Skeletal muscle satellite cell (primary cell): ENCODE data around the gene PEX5L.

Experiments
- H3K27me3 ChIP-seq: 2 replicates; pipeline ENCODE4 v1.7.0; 2013; ENCODE audit warnings: low read length; ENCODE audit not compliant: control insufficient read depth, insufficient read depth
- H3K36me3 ChIP-seq: 2 replicates; pipeline ENCODE4 v1.7.0; 2013; ENCODE audit warnings: mild to moderate bottlenecking, control low read depth, low read length; ENCODE audit not compliant: insufficient read depth
- H3K4me1 ChIP-seq: 2 replicates; pipeline ENCODE4 v1.7.0; 2013; ENCODE audit warnings: low read length; ENCODE audit not compliant: control insufficient read depth, insufficient read depth
- H3K4me2 ChIP-seq: 2 replicates; pipeline ENCODE4 v1.7.0; 2013; ENCODE audit warnings: mild to moderate bottlenecking, low read length
- H3K4me3 ChIP-seq: 2 replicates; pipeline ENCODE4 v1.7.0; 2013; ENCODE audit warnings: low read length
- H3K9ac ChIP-seq: 2 replicates; pipeline ENCODE4 v1.7.0; 2013; ENCODE audit warnings: mild to moderate bottlenecking, low read depth, low read length, moderate library complexity
- H3K9me3 ChIP-seq: replicated peaks from 2 replicates; pipeline ENCODE4 v1.7.0; 2013; ENCODE audit warnings: mild to moderate bottlenecking, control low read depth, low read length

PEX5L gene

GRCh38 chr3:179969525-179969924 is 67.2 kb downstream of the PEX5L start:
- Histone ChIP-seq H3K27me3 (no peaks in the 10 kb centered on the region), H3K9me3 (no peaks in the 10 kb centered on the region), H3K4me1 (peaks cover 36% of the 10 kb centered on the region), H3K4me3 (no peak overlapping the region), H3K36me3 (no peaks in the 10 kb centered on the region), H3K9ac (no peak overlapping the region), H3K4me2 (peak overlapping the region; percentile 39)

GRCh38 chr3:179967622-179968021 is 69.1 kb downstream of the PEX5L start:
- Histone ChIP-seq H3K27me3 (no peaks in the 10 kb centered on the region), H3K4me1 (peaks cover 41% of the 10 kb centered on the region), H3K4me3 (no peak overlapping the region)

GRCh38 chr3:179964890-179965289 is 71.8 kb downstream of the PEX5L start:
- Histone ChIP-seq H3K9me3 (no peaks in the 10 kb centered on the region), H3K36me3 (no peaks in the 10 kb centered on the region), H3K9ac (no peak overlapping the region), H3K4me3 (no peak overlapping the region), H3K27me3 (no peaks in the 10 kb centered on the region), H3K4me1 (peaks cover 24% of the 10 kb centered on the region), H3K4me2 (no peak overlapping the region)

More at GRCh38 chr3:179967622-179968021, 69.1 kb downstream of the PEX5L start:
- peak overlapping the region; percentile 54 for H3K4me2 ChIP-seq
- no peaks in the 10 kb centered on the region for H3K9me3 ChIP-seq
- no peaks in the 10 kb centered on the region for H3K36me3 ChIP-seq
- H3K9ac ChIP-seq, result no peak overlapping the region

GRCh38 chr3:179962629-179963387 is 73.9 kb downstream of the PEX5L start:
- Histone ChIP-seq H3K36me3 (no peaks in the 10 kb centered on the region), H3K9me3 (no peaks in the 10 kb centered on the region), H3K9ac (no peak overlapping the region), H3K27me3 (no peaks in the 10 kb centered on the region), H3K4me2 (no peak overlapping the region), H3K4me3 (no peak overlapping the region), H3K4me1 (peaks cover 12% of the 10 kb centered on the region)

GRCh38 chr3:179961703-179962078 is 75.0 kb downstream of the PEX5L start:
- Histone ChIP-seq H3K27me3 (no peaks in the 10 kb centered on the region), H3K4me2 (no peak overlapping the region), H3K4me1 (peaks cover 4% of the 10 kb centered on the region), H3K9me3 (no peaks in the 10 kb centered on the region), H3K36me3 (no peaks in the 10 kb centered on the region), H3K9ac (no peak overlapping the region), H3K4me3 (no peak overlapping the region)

GRCh38 chr3:179961071-179961702 is 75.5 kb downstream of the PEX5L start:
- H3K9ac ChIP-seq, result no peak overlapping the region
- no peaks in the 10 kb centered on the region for H3K36me3 ChIP-seq
- no peak overlapping the region for H3K4me3 ChIP-seq
- H3K27me3 ChIP-seq, result no peaks in the 10 kb centered on the region
- H3K4me1 ChIP-seq, result peaks cover 4% of the 10 kb centered on the region
- H3K4me2 ChIP-seq, result no peak overlapping the region
- H3K9me3 ChIP-seq, result no peaks in the 10 kb centered on the region

- no peaks in the 10 kb centered on the region for H3K9me3 ChIP-seq
- H3K36me3 ChIP-seq, result no peaks in the 10 kb centered on the region
- H3K4me1 ChIP-seq, result peaks cover 4% of the 10 kb centered on the region
- H3K27me3 ChIP-seq, result no peaks in the 10 kb centered on the region
- no peak overlapping the region for H3K4me2 ChIP-seq
- no peak overlapping the region for H3K4me3 ChIP-seq
- no peak overlapping the region for H3K9ac ChIP-seq
These were observed 78.0 kb downstream of the PEX5L start for GRCh38 chr3:179958759-179959158.

- Histone ChIP-seq H3K36me3 (no peaks in the 10 kb centered on the region), H3K4me1 (peaks cover 4% of the 10 kb centered on the region), H3K27me3 (no peaks in the 10 kb centered on the region), H3K9ac (no peak overlapping the region), H3K9me3 (no peaks in the 10 kb centered on the region), H3K4me2 (no peak overlapping the region), H3K4me3 (no peak overlapping the region)
These were observed 78.6 kb downstream of the PEX5L start for GRCh38 chr3:179958143-179958542.

- no peak overlapping the region for H3K4me2 ChIP-seq
These were observed 79.4 kb downstream of the PEX5L start for GRCh38 chr3:179957264-179957845.

GRCh38 chr3:179956416-179956830 is 80.3 kb downstream of the PEX5L start:
- H3K27me3 ChIP-seq, result no peaks in the 10 kb centered on the region
- no peaks in the 10 kb centered on the region for H3K4me1 ChIP-seq
- no peak overlapping the region for H3K4me2 ChIP-seq
- H3K9me3 ChIP-seq, result no peaks in the 10 kb centered on the region
- no peak overlapping the region for H3K4me3 ChIP-seq
- no peak overlapping the region for H3K9ac ChIP-seq
- H3K36me3 ChIP-seq, result no peaks in the 10 kb centered on the region

More at GRCh38 chr3:179957264-179957845, 79.4 kb downstream of the PEX5L start:
- no peaks in the 10 kb centered on the region for H3K27me3 ChIP-seq
- no peaks in the 10 kb centered on the region for H3K4me1 ChIP-seq
- no peak overlapping the region for H3K9ac ChIP-seq
- no peaks in the 10 kb centered on the region for H3K9me3 ChIP-seq
- H3K4me3 ChIP-seq, result no peak overlapping the region
- H3K36me3 ChIP-seq, result no peaks in the 10 kb centered on the region

- Histone ChIP-seq H3K9ac (no peak overlapping the region), H3K36me3 (no peaks in the 10 kb centered on the region), H3K4me2 (no peak overlapping the region), H3K4me3 (no peak overlapping the region), H3K9me3 (no peaks in the 10 kb centered on the region), H3K4me1 (no peaks in the 10 kb centered on the region), H3K27me3 (no peaks in the 10 kb centered on the region)
These were observed 80.9 kb downstream of the PEX5L start for GRCh38 chr3:179955809-179956208.
